Stimulated activated CD4-positive, alpha-beta T cell treated with anti-CD3 and anti-CD28 coated beads, Interleukin-15, amount 100 ng/mL, for 1 hour (primary cell): ENCODE results near the gene SCOC.
"Not testable (repeated sequence)": the region's sequence is repeated elsewhere in the genome, so short reads cannot be mapped to it uniquely, and the experiment has no call there.

Experiments
- DNase-seq, 2 donors: peaks; one replicate each; pipeline ENCODE4 v3.0.0-alpha.2; 2020; ENCODE audit warnings: low read depth in 1 of 2, low spot score in 1 of 2

SCOC gene

GRCh38 chr4:140359562-140360427 lies 13.7 kb upstream of the SCOC start:
- DNase-seq = peak; percentile 35 to 50

DNA sequence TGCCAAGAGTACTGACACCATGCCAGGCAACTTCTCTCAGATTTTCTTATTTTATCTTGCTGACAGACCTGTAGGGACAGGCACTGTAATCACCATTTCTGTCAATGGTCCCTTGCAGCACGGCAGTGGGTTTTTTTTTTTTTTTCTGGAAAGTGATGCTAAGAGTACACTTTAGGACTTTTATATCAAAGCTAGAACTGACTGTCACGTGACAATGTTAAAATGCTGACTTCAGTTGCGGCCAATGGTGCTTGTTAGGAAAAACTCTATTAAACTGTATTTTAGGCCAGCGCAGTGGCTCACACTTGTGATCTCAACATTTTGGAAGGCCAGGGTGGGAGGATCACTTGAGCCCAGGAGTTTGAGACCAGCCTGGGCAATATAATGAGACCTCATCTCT lies 12.3 kb upstream of the SCOC start:
- no peak for DNase-seq

DNA sequence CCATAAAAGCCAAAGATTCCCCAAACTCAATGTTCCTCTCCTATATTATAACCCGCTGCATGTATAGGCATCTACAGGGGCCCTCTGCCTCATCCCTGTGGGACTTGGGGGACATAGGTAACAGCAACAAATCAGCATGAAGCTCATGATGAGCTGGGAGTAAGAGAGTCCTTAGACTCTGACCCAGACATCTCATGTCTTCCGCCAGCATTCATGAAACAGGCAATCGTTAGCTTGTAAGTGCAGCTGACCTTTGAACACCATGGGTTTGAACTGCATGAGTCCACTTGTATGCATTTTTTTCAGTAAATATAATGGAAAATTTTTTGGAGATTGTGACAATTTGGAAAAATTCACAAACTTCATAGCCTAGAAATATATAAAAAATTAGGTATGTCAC lies 10.4 kb upstream of the SCOC start:
- DNase-seq = no peak

- DNase-seq = no peak
Observed at GRCh38 chr4:140363558-140363957, 9.9 kb upstream of the SCOC start.

GRCh38 chr4:140367738-140368137 lies 5.7 kb upstream of the SCOC start:
- DNase-seq = no peak

DNA sequence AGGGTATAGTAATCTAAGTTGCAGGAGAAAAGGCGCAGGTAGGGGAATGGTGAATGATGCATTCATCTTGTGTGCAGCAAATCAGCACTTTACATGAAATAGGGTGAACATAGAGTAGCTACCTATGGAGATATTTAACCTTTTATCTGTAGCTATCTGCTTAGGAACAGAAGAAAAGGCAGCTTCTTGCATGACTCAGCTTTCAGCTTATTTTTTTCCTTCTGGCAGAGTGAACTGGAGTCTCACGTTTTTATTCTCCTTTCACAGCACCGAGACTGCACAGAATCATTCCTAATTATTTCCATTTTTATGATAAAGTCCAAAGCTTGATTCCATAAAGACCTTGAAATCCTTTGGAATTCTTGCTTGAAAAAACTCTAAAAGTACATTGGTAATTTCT lies 4.8 kb upstream of the SCOC start:
- DNase-seq = no peak

DNA sequence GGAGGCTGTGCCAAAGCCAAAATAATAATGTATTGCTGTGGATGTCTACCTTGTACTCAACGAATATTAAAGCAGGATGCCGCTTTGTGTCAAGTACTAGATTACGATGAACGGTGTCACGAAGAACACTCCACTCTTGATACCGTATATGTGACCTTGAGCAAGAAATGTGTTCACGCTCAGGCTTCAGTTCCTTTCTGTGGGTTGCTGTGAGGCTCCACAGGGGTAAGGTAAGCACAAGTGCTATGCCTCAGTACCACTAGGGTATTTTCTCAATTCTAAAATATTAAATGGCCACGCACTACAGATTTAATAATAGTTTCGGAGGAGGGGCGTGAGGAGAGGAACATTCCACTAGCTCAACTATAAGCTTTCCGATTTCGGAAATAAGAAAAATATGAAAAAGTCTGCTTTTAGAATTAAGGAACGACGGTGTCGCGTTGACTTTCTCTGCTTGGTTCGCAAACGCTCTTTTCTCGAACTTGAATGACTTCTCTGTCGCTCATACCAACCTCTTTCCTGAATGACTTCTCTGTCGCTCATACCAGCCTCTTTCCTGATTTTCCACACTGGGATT lies 607 bp upstream of the SCOC start:
- no peak for DNase-seq

GRCh38 chr4:140374130-140374477 lies 658 bp downstream of the SCOC start:
- DNase-seq = no peak

- no peak for DNase-seq
Observed at GRCh38 chr4:140382732-140383131, 9.3 kb downstream of the SCOC start.

- DNase-seq = no peak
Observed at GRCh38 chr4:140388015-140388414, 14.6 kb downstream of the SCOC start.

DNA sequence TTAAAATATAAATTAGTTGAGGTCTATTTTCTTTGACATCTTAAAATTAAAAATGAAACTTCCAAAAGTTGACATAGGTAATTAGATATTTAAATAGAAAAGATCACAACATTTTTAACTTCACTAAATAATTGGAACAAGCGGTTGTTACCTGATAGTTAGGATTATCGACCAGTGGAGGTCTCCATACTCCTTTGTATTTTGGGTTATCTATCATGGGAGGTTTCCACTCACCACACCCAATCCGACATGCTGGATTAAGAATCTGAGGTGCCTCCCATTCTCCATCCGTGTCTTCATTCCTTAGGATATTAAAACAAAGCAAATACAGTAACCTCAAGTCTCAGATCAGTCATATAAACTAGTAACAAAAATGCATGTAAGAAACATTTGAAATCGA lies 22.2 kb downstream of the SCOC start:
- DNase-seq = no peak

DNA sequence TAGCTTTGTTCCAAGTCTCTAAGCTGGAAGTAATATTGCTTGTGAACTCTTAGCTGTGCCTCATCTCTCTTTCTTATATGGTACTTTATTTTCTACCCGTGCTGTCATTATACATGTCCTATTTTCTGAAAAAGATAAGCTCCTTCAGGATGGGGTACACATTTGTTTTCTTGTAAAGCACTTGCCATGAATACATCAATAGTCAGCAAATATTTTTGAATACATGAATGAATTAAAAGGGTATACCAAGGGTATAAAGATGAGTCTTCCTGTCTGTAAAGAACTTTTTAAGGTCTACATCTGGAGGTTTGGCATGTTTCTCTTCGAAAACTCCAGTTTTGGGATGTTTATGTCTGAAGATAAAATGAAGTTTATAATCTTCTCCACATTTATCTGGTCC lies 26.7 kb downstream of the SCOC start:
- DNase-seq = no peak

GRCh38 chr4:140406292-140406691 lies 32.8 kb downstream of the SCOC start:
- no peak for DNase-seq

GRCh38 chr4:140408974-140409373 lies 35.5 kb downstream of the SCOC start:
- DNase-seq = no peak

GRCh38 chr4:140413130-140413969 lies 39.9 kb downstream of the SCOC start:
- DNase-seq = not testable (repeated sequence)

DNA sequence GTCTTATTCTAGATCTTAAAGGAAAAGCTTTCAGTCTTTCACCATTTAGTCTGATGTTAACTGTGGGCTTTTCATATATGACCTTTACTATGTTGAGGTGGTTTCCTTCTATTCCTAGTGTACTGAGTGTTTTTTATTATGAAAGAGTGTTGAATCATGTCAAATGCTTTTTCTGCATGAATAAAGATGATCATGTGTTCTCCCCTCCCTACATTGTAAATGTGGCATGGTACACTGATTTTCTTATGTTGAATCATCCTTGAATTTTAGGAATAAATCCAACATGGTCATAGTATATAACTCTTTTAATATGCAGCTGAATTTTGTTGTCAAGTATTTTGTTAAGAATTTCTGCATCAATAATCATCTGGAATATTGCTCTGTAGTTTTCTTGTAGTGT lies 49.7 kb downstream of the SCOC start:
- DNase-seq = no peak

- DNase-seq = no peak
Observed at GRCh38 chr4:140426610-140427105, 53.2 kb downstream of the SCOC start.

DNA sequence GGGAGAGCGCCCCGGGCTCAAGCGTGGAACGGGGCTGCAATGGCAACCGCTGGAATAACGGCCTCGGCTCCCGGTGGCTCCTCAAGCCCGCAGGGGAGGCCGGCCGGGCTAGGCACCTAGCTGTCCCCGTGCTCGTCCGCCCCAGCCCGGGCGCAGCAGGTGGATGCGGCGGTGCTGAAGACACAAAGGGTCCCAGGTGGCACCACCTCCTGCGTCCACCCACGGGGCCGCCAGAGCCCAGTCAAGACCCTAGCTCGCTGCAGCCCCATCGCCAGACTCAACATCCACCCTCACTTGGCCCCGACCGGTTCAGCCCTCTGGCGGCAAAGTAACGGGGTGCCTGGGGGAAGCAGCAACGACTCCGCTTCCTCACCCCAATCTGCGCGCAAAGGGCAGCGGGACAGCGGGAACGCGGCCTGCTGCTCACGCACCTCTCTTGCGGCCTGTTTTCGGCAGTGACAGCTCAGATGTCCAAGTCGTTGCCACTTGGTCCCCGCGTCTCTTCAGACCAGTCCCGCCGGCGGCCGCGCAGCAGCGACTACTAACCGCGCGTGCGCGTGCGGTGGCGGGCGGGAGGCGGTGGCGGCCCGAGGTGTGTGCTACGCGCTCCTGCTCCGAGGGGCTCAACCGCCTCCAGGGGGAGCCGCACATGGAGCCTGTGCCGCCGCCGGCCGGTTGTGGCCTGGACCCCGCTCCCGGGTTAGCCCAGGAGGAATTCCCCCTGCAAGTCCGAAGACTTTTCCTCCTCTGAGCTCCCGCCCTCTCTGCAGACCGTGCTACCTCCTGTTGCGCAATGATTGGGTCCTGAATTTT lies 53.9 kb downstream of the SCOC start, which contains the start of gene CLGN:
CLGN (minus strand) TSS at position 543 of the 813 bp plus-strand sequence. CDS start 14,570 bp downstream, outside the sequence.
- DNase-seq = peak in 1 of 2 donors; percentile 38

DNA sequence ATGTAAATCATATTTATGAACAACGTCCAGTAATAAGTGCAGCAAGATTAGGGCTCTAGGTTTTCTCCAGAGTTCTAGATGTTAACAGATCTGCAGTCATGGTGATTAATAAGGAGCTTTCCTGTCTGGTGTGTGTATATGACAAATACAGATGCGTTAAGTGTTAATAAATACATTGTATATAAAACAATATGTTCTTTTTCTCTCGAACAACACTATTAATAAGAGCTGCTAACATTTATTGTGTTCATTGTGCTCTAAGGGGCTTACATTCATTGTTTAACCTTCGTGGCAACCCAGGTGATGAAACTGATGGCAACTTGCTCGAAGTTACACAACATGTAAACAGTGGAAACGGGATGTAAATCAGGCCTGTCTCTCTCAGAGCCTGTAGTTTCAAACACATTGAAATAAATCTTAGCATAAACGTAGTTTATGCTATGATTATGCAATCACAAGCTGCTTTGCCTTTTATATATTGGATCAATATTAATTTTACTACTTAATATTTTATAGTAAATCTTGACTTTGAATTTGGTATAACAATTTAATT lies 54.5 kb downstream of the SCOC start:
- no peak for DNase-seq
